Tibial nerve (tissue), 4 donors: ENCODE measurements around the gene CD180.

ENCODE experiments used
- EP300 ChIP-seq, 2 donors: sonication (generic); formaldehyde crosslinking; IDR thresholded peaks; one replicate each; pipeline ENCODE4 v1.6.1; 2017; ENCODE audit warnings: antibody characterized with exemption in 2 of 2, mild to moderate bottlenecking in 1 of 2
- POLR2A ChIP-seq, 2 donors: fragments of 450-650 bp; IDR thresholded peaks; one replicate each; pipeline ENCODE4 v1.6.1; 2017; ENCODE audit warnings: antibody characterized with exemption in 2 of 2, mild to moderate bottlenecking in 2 of 2, moderate library complexity in 2 of 2
- TF ChIP-seq, protein P1 (sequence below), 5 experiments: fragments of 200-600 bp in 3 of 5; fragments of 450-650 bp in 2 of 5; sonication (generic) in 3 of 5; IDR thresholded peaks; one replicate each; pipeline ENCODE4 v1.5.1; 2016 to 2019; ENCODE audit warnings: antibody characterized with exemption in 5 of 5, mild to moderate bottlenecking in 3 of 5, moderate library complexity in 2 of 5

DNA sequence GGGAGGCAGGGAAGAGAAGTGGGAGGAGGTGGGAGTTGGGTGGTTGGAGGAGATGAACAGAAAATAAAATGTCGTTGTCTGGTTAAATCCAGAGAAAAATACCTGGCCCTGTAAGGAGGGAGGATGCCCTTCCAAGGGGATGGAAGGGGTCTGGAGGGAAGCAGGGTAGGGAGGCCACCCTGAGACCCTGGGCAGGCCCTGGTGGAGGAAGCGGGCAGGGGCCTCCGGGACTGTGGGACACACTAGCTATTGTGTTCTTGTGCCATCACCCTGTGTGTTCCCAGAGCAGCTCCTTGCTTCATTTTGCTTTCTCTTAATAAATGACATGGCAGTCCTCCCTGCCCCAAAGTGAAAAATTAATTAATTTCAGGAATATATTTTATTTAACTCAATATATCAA, 11.8 kb upstream of the CD180 start:
- TF ChIP-seq, protein P1, sequence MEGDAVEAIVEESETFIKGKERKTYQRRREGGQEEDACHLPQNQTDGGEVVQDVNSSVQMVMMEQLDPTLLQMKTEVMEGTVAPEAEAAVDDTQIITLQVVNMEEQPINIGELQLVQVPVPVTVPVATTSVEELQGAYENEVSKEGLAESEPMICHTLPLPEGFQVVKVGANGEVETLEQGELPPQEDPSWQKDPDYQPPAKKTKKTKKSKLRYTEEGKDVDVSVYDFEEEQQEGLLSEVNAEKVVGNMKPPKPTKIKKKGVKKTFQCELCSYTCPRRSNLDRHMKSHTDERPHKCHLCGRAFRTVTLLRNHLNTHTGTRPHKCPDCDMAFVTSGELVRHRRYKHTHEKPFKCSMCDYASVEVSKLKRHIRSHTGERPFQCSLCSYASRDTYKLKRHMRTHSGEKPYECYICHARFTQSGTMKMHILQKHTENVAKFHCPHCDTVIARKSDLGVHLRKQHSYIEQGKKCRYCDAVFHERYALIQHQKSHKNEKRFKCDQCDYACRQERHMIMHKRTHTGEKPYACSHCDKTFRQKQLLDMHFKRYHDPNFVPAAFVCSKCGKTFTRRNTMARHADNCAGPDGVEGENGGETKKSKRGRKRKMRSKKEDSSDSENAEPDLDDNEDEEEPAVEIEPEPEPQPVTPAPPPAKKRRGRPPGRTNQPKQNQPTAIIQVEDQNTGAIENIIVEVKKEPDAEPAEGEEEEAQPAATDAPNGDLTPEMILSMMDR (IDR thresholded peaks at IDR 0.05), result no peak
- no peak for TF ChIP-seq POLR2A (IDR thresholded peaks at IDR 0.05)
- TF ChIP-seq EP300 (IDR thresholded peaks at IDR 0.05), result no peak
